HUDEP-2 (cell line): ENCODE data around the gene EXOSC7.
A peak's percentile ranks its signal among the peaks of the same experiment; 100 is the strongest.

Experiments used
- DNase-seq, 76 experiments: peaks; one replicate each; lab custom pipeline; 2025; ENCODE audit not compliant: unreplicated experiment in 76 of 76; lab: John Stamatoyannopoulos, UW

The EXOSC7 gene

DNA sequence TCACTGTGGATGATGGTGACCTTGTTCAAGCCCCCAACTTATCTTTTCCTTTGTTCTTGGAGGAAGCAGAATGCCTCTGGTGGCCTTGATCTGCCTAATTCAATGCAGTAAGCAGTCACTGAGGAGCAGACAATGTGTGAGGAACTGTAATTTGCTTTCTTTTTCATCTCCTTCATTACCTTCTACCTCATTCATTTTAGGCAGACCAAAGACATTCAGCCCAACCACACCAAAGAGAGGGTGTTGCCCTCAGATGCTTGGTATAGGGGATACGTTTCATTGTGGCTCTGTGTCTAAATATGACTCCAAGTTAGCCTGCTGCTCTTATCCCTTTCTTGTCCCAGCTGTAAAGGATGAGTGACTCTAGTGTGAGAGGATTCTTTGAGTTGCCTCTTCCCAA lies 15.3 kb downstream of the EXOSC7 start:
- no peak for DNase-seq

DNA sequence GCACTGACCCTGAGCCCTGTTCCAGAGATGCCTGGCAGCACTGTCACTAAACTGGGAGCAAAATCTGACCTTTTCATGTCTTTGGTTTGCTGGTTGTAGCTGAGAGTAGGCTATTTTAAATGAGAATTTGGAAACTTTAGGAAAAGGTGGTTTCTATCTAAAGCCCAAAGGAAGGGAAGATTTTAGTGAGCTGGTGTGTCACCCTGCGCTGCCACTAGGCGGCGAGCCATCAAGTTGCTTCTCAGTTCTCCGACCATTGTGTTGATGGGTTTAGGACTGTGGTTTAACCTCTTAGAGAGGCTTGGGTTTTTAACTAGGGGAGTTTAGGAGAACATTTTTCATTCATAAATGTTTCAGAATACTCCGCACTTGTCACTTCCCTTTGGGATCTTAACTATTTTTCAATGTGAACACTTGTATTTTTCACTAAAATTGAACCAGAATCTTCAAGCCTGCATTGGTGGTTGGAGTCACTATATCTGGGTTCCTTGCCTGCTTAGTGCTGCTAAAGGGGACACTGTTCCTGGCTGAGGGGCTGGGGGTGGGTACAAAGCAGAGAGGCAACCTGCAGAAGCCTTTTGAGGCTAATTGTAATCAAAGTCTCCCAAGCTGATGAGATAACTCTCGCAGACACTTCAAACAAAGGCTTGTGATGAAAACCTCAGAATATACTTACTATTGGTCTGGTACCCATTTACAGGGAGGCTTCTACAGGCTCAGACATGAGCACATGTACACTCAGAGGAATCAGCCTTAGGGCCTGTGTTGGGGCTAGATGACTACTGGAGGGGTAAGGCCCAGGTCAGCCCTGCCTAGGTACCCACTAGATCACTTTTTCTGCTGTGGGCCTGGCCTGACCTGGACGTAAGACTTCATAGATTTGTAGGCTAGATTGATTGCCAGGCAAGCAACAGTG lies 16.8 kb downstream of the EXOSC7 start:
- peak in 8 of 76 experiments; percentile 3 to 36 (median 10) for DNase-seq

DNA sequence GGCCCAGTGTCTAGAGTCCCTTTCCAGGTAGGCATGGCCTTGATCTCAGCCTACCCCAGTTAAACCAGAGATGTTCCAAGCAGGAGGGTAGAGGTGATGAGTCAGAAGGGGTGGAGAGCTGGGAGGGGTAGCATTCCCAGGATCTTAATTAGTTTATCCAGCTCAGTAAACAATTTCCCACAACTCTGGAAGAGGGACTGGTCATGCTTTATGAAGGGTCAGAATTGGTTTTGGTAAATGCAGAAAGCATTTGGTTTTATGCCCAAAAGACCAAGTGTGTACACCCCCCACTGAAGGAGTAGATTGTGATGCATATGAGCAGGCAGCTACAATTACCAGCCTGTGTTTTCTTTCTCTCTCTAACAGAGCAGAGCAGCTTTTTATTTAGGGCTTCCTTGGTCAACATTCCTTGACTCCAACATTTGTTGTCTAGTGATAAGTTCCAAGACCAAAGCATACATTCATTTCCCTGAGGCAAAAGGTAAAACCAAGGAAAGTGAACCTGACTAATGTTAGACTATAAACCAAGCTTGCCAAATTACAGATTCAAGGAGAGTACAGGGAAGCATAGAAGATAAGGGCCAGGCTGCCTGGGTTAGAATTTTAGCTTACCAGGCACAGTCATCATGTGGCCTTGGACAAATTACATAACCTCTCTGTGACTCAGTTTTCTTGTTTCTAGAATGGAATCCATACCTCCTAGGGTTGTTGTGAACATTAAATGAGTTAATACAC lies 17.6 kb downstream of the EXOSC7 start:
- DNase-seq: no peak

GRCh38 chr3:44995142-44995770 lies 19.2 kb downstream of the EXOSC7 start:
- DNase-seq: no peak

DNA sequence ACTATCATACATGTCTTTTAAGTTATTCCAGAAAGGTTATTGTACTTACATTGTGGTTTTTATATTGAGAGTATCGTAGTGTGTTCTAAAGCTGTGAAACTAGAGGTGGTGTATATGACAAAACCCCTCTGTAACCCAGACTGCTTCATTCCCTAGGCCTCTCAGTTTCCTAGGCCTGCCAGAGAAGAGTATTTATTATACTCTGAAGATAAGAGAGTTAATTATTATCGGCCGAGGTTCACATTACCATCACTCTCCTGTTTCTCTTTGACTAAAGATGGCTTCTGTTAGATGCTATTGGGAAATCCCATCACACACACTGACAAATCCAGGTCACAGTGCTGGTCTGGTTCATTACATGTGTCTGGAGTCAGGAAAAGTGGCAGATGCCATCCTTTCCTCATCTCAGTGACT lies 20.5 kb downstream of the EXOSC7 start:
- DNase-seq: no peak

DNA sequence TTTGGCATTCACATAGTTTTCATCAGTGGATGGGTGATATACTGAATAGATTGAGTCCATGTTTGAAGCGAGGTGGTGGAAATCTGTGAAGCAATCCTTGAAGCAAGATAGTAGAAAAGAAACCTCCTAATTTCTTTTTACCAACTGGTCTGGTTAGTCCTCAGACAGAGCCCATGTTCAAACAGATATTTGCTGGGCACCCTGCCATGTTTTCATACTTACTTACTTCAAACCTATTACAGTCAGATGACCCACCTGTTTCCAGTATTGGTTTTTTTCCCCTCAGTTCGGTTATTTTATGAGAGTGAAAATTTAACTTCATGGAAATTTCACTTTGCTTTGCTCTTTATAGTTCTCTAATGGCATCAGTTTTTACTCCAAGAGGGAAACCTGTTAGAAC lies 23.7 kb downstream of the EXOSC7 start:
- no peak for DNase-seq

DNA sequence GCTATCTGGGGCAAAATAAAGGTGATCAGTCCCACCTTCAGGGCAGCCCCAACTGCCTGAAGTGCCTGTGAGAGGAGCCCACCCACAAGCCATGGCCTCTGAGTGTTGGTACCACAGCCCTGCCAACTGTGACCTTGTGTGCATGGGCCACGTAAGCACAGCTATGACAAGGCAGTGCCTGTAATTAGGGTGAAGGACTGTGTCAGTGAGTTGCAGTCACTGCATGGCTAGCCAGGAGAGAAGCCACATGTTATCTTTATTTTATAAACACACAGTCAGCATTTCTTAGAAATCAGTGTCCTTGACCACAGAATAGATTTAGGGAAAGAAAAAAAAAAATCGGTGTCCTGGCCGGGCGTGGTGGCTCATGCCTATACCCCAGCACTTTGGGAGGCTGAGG lies 24.8 kb downstream of the EXOSC7 start:
- DNase-seq: no peak

GRCh38 chr3:45001738-45002137 lies 25.7 kb downstream of the EXOSC7 start:
- no peak for DNase-seq

DNA sequence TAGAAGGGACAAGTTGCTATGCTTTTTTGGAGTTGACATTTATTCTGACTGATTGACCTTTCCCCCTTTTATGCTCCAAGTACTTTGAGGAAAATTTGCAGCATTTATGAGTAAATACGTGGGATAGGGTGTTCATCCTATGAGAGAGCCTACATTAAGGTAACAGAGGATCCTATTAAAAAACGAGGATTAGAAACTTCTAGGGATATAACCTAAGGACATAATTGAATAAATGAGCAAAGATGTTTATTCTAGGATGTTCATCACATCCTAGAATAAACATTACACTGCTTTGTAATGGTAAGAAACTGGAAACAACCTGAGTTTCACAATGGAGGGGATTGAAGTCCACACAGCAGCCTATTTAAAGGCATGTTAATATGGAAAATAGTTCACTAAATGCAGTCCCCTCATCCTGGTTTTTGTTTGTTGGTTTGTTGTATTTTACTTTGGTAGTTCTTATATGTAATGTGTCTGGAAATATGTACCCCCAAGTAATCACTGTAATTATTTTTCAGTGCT lies 26.2 kb downstream of the EXOSC7 start:
- no peak for DNase-seq

- no peak for DNase-seq
Observed at GRCh38 chr3:45002720-45003119, 26.7 kb downstream of the EXOSC7 start.

GRCh38 chr3:45003406-45003805 lies 27.4 kb downstream of the EXOSC7 start:
- no peak for DNase-seq

DNA sequence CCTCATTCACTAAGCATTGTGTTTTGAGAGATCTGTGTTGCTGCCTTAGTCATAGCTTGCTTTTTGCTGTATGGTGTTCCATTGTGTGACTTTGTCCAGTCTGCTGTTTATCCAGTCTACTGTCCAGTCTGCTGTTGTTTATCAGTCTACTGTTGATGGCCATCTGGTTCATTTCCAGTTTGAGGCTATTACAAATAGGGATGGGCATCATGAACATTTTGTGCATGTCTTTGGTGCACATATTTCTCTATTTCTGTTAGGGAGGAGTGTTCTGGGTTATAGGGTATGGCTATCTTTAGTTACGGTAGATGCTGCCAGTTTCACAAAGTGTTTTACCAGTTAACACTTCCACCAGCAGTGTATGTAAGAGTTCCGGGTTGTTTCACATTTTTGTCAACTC lies 27.8 kb downstream of the EXOSC7 start:
- no peak for DNase-seq

DNA sequence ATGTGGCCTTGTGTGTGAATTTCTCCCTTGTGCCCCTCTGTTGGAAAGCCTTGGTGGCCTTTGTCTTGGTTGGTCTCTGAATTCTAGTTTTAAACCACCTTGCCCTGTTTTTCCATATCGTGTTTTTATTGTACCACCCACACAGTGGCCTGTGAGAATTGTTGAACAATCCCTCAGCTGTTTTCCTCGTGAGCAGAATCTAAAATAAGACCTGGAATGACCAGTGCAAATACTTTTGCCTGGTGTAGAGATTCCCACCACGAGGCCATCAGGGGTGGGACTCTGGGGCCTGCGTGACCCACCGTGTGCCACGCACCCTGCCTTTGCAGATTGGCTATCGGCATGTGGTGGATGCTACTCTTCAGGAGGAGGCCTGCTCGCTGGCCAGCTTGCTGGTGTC lies 31.0 kb downstream of the EXOSC7 start:
- no peak for DNase-seq

DNA sequence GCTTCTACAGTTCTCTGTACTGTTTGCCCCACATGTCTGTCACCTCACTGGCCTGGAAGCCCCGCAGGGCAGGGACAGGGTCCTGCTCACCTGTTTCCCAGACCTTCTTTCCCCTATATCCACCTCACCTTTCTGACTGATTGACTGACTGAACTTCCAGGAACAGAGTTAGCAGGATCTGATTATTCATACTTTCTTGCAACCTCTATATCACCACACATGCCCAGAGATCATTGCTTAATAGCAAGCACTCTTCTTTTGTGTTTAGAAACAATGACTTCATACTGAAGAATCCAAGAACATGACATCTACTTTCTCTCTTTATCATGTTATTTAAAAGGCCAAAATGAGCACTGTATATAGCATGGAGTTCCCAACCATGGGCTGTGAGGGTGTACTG lies 32.1 kb downstream of the EXOSC7 start:
- no peak for DNase-seq

- no peak for DNase-seq
Observed at GRCh38 chr3:45009868-45010267, 33.8 kb downstream of the EXOSC7 start.

DNA sequence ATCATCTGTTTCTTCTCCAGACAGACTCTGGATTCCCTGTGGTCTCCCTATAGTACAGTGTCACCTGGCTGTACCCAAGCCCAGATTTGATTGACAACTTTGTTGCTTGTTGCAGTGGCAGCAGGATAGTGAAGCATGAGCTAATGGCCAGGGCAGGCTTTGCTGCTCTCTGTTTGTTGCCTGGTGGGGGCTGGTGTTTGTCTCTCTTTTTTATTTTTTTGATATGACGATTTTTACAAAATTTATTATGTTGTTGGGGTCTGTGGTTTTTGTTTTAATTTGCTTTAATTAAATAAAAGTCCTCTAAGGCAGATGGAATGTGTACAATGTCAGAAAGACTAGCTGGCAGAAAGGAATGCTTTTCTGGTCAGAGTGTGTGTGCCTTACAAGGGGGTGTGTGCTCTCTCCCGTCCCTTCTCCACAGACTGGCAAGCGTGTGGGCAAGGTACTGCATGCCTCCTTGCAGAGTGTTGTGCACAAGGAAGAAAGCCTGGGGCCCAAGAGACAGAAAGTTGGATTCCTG lies 34.8 kb downstream of the EXOSC7 start:
- DNase-seq: no peak

GRCh38 chr3:45011756-45012508 lies 35.9 kb downstream of the EXOSC7 start:
- peak in 6 of 76 experiments; percentile 4 to 56 (median 20) for DNase-seq

- no peak for DNase-seq
Observed at GRCh38 chr3:45012577-45012976, 36.5 kb downstream of the EXOSC7 start.

GRCh38 chr3:45016916-45017315 lies 40.9 kb downstream of the EXOSC7 start:
- no peak for DNase-seq

- no peak for DNase-seq
Observed at GRCh38 chr3:45017821-45018220, 41.8 kb downstream of the EXOSC7 start.
